ENCODE data around the gene TMEM147. TPM values are rescaled to one million over a fixed set of nuclear protein-coding genes. Genes with fewer than 3 reads are reported as not detected.

The TMEM147 gene
- total RNA-seq, 2 donors from 2014 or later, result 25.3 to 34.4 TPM

- Mint-ChIP-seq H3K27ac (no peak overlapping the region), H3K4me3 (peak overlapping the region; percentile 69), H3K4me1 (ENCODE audit: low read depth in 2 of 2) (peaks cover 6 to 18% of the 10 kb centered on the region in 2 donors), H3K36me3 (peaks cover 5% of the 10 kb centered on the region), H3K9me3 (no peaks in the 10 kb centered on the region), H3K27me3 (peaks cover 31 to 47% of the 10 kb centered on the region in 2 donors)
- DNase-seq (ENCODE audit: low spot score) (peak; percentile 16), ATAC-seq (no peak)
Measured at GRCh38 chr19:35556846-35557538, 11.6 kb downstream of the TMEM147 start.

DNA sequence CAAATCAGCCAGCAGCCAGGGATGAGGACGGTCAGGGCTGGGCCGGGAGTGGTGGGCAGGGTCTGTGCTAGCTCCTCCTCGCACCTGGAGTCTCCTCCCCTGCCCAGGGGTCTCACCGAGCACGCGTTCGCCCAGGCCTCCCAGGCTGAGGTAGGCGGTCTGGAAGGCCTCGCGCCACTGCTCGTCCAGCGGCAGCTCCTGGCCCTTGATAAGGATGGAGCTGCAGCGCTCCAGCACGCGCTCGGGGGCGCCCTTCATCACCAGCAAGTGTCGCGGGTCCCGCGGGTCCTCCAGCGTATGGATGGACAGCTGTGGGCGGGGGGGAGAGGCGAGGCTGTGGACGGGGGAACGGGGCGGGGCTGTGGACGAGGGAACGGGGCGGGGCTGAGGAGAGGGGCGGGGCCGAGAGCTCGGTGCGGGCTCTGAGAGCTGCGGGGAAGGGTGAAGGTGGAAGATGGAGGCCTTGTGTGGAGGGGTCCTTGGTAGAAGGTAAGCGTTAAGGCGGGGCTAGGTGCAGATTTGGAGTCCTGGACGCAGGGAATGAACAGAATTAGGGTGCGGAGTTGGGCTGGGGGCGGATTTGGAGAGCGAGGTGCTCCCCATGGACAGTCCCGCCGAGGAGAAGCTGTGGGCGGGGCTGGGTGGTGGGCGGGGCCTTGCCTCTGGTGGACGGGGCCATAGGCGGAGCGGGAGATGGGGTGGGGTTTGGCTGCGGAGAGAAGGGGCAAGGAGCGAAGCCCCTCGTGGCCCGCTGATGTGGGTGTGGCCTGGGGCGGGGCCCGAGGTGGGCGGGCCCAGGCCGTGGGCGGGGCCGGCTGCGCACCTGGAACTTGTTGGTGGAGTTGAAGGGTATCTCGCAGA is 12.3 kb downstream of the TMEM147 start:
- H3K36me3 Mint-ChIP-seq, result peaks cover 5% of the 10 kb centered on the region
- ATAC-seq (peak; percentile 40 to 74), DNase-seq (ENCODE audit: low spot score) (peak; percentile 71)
- H3K4me1 Mint-ChIP-seq (ENCODE audit: low read depth in 2 of 2), result peaks cover 6 to 18% of the 10 kb centered on the region in 2 donors
- H3K9me3 Mint-ChIP-seq, result no peaks in the 10 kb centered on the region
- H3K27me3 Mint-ChIP-seq, result peaks cover 34 to 54% of the 10 kb centered on the region in 2 donors
- H3K27ac Mint-ChIP-seq, result no peak overlapping the region
- peak overlapping the region; percentile 69 for H3K4me3 Mint-ChIP-seq

DNA sequence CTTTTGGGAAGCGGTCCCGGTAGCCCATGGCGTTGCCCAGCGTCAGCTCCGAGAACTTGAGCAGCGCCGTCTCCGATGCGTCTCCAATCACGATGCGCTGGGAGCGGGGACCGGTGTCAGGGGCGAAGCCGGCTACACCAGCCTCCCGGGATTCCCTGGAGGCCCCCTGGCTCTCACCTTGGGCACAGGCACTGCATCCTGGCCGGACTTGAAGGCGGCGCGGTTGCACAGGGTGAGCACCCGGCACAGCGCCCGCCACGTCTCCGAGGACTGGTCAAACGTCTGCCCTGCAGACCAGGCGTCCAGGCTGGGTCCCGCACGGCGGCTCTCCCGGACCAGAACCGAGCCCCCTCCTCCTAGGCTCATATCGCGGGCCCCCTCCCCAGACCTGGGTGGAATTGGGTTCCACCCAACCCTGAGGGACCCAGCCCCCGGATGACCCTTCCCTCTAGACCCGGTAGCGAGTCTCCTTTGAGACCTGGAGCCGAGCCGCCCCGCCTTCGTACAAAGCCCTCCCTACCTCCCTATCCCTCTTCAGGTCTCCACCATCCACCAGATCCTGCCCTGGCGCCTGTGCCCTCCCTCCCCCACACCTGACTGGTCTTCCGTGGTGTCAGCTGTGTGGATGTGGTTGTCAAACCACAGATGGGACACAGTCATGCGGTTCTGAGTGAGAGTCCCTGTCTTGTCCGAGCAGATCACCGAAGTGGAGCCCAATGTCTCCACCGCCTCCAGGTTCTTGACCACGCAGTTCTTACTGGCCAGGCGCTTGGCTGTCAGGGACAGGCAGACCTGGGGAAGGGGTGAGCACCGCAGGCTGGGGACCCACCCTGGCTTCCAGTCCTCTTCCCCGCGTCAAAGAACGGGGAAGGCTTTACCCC is 13.2 kb downstream of the TMEM147 start:
- Mint-ChIP-seq H3K27ac (no peak overlapping the region), H3K27me3 (peaks cover 31 to 57% of the 10 kb centered on the region in 2 donors), H3K9me3 (no peaks in the 10 kb centered on the region), H3K4me1 (ENCODE audit: low read depth in 2 of 2) (peaks cover 6 to 18% of the 10 kb centered on the region in 2 donors), H3K36me3 (peaks cover 5% of the 10 kb centered on the region), H3K4me3 (no peak overlapping the region)
- DNase-seq (ENCODE audit: low spot score), result peak; percentile 55
- no peak for ATAC-seq

DNA sequence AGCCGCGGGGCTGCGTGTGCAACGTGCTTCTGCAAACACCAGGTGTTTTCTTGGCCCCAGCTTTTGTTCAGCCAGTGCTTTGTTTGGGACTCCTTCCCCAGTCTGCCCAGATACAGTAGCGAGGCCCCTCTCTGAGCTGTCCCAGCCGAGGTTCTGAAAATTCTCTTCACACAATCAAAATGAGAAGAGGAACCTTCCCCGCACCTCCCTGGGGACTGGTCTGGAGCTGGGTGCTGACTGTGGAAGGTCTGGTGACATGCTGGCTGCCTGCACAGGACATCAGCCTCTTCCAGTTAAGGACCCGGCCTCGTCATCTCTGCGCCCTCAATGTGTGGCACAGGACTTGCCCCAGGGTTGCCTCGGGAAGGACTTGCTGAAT is 13.8 kb downstream of the TMEM147 start:
- peaks cover 5% of the 10 kb centered on the region for H3K36me3 Mint-ChIP-seq
- peaks cover 6 to 18% of the 10 kb centered on the region in 2 donors for H3K4me1 Mint-ChIP-seq (ENCODE audit: low read depth in 2 of 2)
- no peak overlapping the region for H3K4me3 Mint-ChIP-seq
- peak; percentile 22 for DNase-seq (ENCODE audit: low spot score)
- H3K27ac Mint-ChIP-seq, result no peak overlapping the region
- H3K9me3 Mint-ChIP-seq, result no peaks in the 10 kb centered on the region
- ATAC-seq, result no peak
- H3K27me3 Mint-ChIP-seq, result peaks cover 28 to 57% of the 10 kb centered on the region in 2 donors

DNA sequence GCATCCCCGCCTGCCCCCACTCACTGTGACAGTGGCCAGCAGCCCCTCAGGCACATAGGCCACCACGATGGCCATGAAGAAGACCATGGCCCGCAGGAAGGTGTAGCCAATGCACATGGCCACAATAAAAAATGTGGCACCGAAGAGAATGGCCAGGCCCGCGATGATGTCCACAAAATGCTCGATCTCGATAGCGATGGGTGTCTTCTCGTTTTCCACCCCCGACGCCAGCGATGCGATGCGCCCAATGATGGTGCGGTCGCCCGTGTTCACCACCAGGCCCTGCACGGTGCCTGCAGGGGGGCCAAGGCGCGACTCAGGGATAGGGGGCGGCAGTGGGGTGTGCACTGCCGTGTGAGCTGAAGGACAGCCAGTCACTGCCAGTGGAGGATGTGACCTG is 14.4 kb downstream of the TMEM147 start:
- Mint-ChIP-seq H3K4me1 (ENCODE audit: low read depth in 2 of 2) (peaks cover 6 to 15% of the 10 kb centered on the region in 2 donors), H3K27me3 (peaks cover 24 to 57% of the 10 kb centered on the region in 2 donors), H3K36me3 (peaks cover 5% of the 10 kb centered on the region), H3K27ac (no peak overlapping the region), H3K4me3 (no peak overlapping the region), H3K9me3 (no peaks in the 10 kb centered on the region)
- DNase-seq (ENCODE audit: low spot score), result peak; percentile 12
- no peak for ATAC-seq

DNA sequence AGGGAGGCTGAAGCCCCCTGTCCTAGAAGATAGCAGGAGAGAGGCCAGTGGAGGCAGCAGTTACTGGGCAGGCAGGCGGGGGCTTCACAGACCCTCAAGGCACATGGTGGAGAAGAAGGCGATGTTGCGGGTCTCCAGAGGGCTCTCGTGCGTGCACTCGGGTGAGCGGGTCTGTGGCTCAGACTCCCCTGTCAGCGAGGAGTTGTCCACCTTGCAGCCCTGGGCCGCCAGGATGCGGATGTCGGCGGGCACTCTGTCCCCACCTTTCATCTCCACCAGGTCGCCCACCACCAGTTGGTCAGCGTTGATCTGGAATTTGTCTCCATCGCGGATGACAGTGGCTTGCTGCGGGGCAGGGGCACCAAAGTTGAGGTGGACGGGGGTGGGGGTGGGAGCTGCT is 14.8 kb downstream of the TMEM147 start:
- no peaks in the 10 kb centered on the region for H3K9me3 Mint-ChIP-seq
- H3K4me3 Mint-ChIP-seq, result no peak overlapping the region
- ATAC-seq, result no peak
- H3K4me1 Mint-ChIP-seq (ENCODE audit: low read depth in 2 of 2), result peaks cover 6 to 15% of the 10 kb centered on the region in 2 donors
- peaks cover 5% of the 10 kb centered on the region for H3K36me3 Mint-ChIP-seq
- DNase-seq (ENCODE audit: low spot score), result no peak
- H3K27ac Mint-ChIP-seq, result no peak overlapping the region
- peaks cover 24 to 57% of the 10 kb centered on the region in 2 donors for H3K27me3 Mint-ChIP-seq

DNA sequence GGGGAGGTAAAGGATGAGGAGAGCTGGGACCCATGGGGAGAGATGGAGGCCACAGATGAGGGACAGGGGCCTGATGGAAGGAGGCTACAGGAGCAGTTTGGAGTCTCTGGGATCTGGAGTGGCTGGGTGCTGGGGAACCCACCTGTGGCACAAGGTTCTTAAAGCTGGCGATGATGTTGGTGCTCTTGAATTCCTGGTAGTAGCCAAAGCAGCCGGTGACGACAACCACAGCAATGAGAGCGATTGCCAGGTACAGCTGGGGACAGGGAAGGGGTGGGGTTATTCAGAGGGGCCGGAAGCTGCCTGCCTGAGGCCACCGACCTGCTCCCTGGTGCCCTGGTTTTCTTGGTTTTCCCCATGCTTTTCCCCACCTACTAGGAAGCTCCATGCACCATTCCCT is 15.3 kb downstream of the TMEM147 start:
- Mint-ChIP-seq H3K27me3 (peaks cover 28 to 55% of the 10 kb centered on the region in 2 donors), H3K9me3 (no peaks in the 10 kb centered on the region), H3K4me1 (ENCODE audit: low read depth in 2 of 2) (peaks cover 6 to 15% of the 10 kb centered on the region in 2 donors), H3K27ac (no peak overlapping the region), H3K4me3 (no peak overlapping the region), H3K36me3 (peaks cover 5% of the 10 kb centered on the region)
- no peak for DNase-seq (ENCODE audit: low spot score)
- ATAC-seq, result no peak

GRCh38 chr19:35561436-35561835 is 16.0 kb downstream of the TMEM147 start:
- no peak for ATAC-seq
- H3K36me3 Mint-ChIP-seq, result peaks cover 5% of the 10 kb centered on the region
- peaks cover 28 to 47% of the 10 kb centered on the region in 2 donors for H3K27me3 Mint-ChIP-seq
- DNase-seq (ENCODE audit: low spot score), result peak; percentile 18
- no peaks in the 10 kb centered on the region for H3K9me3 Mint-ChIP-seq
- H3K4me1 Mint-ChIP-seq (ENCODE audit: low read depth in 2 of 2), result peaks cover 6 to 15% of the 10 kb centered on the region in 2 donors
- H3K4me3 Mint-ChIP-seq, result no peak overlapping the region
- no peak overlapping the region for H3K27ac Mint-ChIP-seq

- Mint-ChIP-seq H3K27me3 (peaks cover 25 to 41% of the 10 kb centered on the region in 2 donors), H3K27ac (no peak overlapping the region), H3K9me3 (no peaks in the 10 kb centered on the region), H3K4me3 (no peak overlapping the region), H3K4me1 (ENCODE audit: low read depth in 2 of 2) (peaks cover 2 to 12% of the 10 kb centered on the region in 2 donors), H3K36me3 (peaks cover under 1% of the 10 kb centered on the region)
- DNase-seq (ENCODE audit: low spot score) (peak; percentile 54), ATAC-seq (no peak)
Measured at GRCh38 chr19:35562336-35562735, 16.9 kb downstream of the TMEM147 start.

- Mint-ChIP-seq H3K27me3 (peaks cover 25 to 38% of the 10 kb centered on the region in 2 donors), H3K36me3 (no peaks in the 10 kb centered on the region), H3K4me1 (ENCODE audit: low read depth in 2 of 2) (peaks cover 0 to 11% of the 10 kb centered on the region in 2 donors), H3K9me3 (no peaks in the 10 kb centered on the region), H3K4me3 (no peak overlapping the region), H3K27ac (no peak overlapping the region)
- ATAC-seq, result no peak
- DNase-seq (ENCODE audit: low spot score), result no peak
Measured at GRCh38 chr19:35562776-35563175, 17.4 kb downstream of the TMEM147 start.

DNA sequence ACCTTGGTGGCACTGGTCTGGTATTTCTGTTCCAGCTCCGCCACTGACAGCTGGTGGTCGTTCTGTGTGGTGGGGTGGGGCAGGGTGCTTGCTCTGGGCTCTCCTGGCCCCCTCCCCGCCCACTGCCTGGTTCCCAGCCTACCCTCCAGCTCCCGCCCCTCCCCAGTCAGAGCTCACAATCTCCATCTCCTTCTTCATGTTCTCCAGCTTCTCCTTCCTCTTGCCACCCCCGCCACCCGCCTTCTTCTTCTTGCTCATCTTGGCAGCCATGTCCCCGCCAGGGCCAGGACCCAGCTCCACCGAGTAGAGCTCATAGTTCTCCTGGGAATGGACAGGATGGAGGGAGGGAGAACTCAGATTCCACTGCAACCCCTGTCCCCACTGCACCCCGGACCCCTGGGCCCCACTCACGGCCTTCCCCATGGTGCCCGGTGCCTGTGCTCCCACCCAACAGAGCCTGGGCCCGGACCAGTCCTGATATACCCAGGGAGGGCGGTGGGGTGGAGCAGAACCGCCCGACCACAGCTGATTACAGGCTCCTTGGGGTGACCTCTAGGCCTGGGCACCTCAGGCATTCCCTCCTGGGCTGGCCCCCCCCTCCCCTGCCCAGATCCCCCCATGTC is 17.9 kb downstream of the TMEM147 start, which contains the start of gene ATP4A:
TSS of gene ATP4A (minus strand) at position 452 of the 623 bp plus-strand sequence. CDS start at position 423, 29 bp downstream.
- Mint-ChIP-seq H3K36me3 (no peaks in the 10 kb centered on the region), H3K4me1 (ENCODE audit: low read depth in 2 of 2) (peaks cover 0 to 9% of the 10 kb centered on the region in 2 donors), H3K4me3 (no peak within 1 kb of the TSS), H3K9me3 (no peaks in the 10 kb centered on the region), H3K27me3 (peaks cover 25 to 38% of the 10 kb centered on the region in 2 donors), H3K27ac (no peak within 1 kb of the TSS)
- DNase-seq (ENCODE audit: low spot score), result peak; percentile 49
- ATAC-seq, result no peak

- Mint-ChIP-seq H3K4me1 (ENCODE audit: low read depth in 2 of 2) (no peaks in the 10 kb centered on the region), H3K4me3 (no peak overlapping the region), H3K27me3 (peaks cover 23 to 28% of the 10 kb centered on the region in 2 donors), H3K27ac (no peak overlapping the region), H3K9me3 (no peaks in the 10 kb centered on the region), H3K36me3 (no peaks in the 10 kb centered on the region)
- DNase-seq (ENCODE audit: low spot score) (peak; percentile 23), ATAC-seq (no peak)
Measured at GRCh38 chr19:35565016-35565856, 19.8 kb downstream of the TMEM147 start.

Data from natural killer cell treated with Interleukin-12 subunit alpha and Interleukin-12 subunit beta and Interleukin-15 and Interleukin-18, amount 100 ng/mL, for 72 hours (primary cell).